MCF 10A (cell line): ENCODE results near the gene TRIM9. TPM values are rescaled to one million over a fixed set of nuclear protein-coding genes. Genes with fewer than 3 reads are reported as not detected.

ENCODE experiments used
- BruUV-seq: library from RNA; stranded (reverse); fragments of 400-500 nt; replicated peaks from 2 replicates; lab custom pipeline; 2021; lab: Mats Ljungman, UMichigan
- CTCF ChIA-PET: fragments of 300-600 bp; sonication (Branson Sonifier 250); formaldehyde crosslinking; extraction: SDS; loops from one replicate; lab custom pipeline; 2021; ENCODE audit warnings: antibody characterized with exemption, inconsistent platforms; lab: Yijun Ruan, JAX
- POLR2A ChIA-PET: fragments of 300-600, 350-650 bp; sonication (Branson Sonifier 250); formaldehyde crosslinking; extraction: SDS; loops from one replicate; lab custom pipeline; 2020; ENCODE audit warnings: antibody characterized with exemption, inconsistent platforms; lab: Yijun Ruan, JAX
- DNase-seq: peaks from one replicate; pipeline ENCODE4 v3.0.0-alpha.2; 2018; ENCODE audit not compliant: unreplicated experiment
- H3K27ac Mint-ChIP-seq: one replicate; pipeline ENCODE4 v1.8.0; 2022; ENCODE audit warnings: mild to moderate bottlenecking, low read depth, mixed read lengths; ENCODE audit not compliant: unreplicated experiment
- H3K27me3 Mint-ChIP-seq: one replicate; pipeline ENCODE4 v1.8.0; 2022; ENCODE audit warnings: mixed read lengths; ENCODE audit not compliant: insufficient read depth, unreplicated experiment
- H3K36me3 Mint-ChIP-seq: one replicate; pipeline ENCODE4 v1.8.0; 2022; ENCODE audit warnings: mild to moderate bottlenecking, moderate library complexity, mixed read lengths; ENCODE audit not compliant: insufficient read depth, unreplicated experiment
- H3K4me1 Mint-ChIP-seq: one replicate; pipeline ENCODE4 v1.8.0; 2022; ENCODE audit warnings: mixed read lengths; ENCODE audit not compliant: insufficient read depth, unreplicated experiment
- H3K4me3 Mint-ChIP-seq: one replicate; pipeline ENCODE4 v1.8.0; 2022; ENCODE audit warnings: mild to moderate bottlenecking, moderate library complexity, mixed read lengths; ENCODE audit not compliant: unreplicated experiment
- H3K9me3 Mint-ChIP-seq: one replicate; pipeline ENCODE4 v1.8.0; 2022; ENCODE audit warnings: mixed read lengths; ENCODE audit not compliant: unreplicated experiment
- intact Hi-C: fragments of 100-400 bp; cut with micrococcal nuclease; formaldehyde crosslinking; loops from 2 replicates; pipeline ENCODE4 v1.14.1; 2022
- total RNA-seq: library from RNA; stranded (reverse); gene quantifications from 2 replicates; pipeline ENCODE4 v1.2.3, GENCODE V29; 2022
- TF ChIP-seq, protein P1 (sequence below): fragments of 200-600 bp; IDR thresholded peaks from one replicate; pipeline ENCODE4 v1.8.0; 2022; ENCODE audit warnings: antibody characterized with exemption, mild to moderate bottlenecking; ENCODE audit not compliant: unreplicated experiment

Gene TRIM9
- total RNA-seq, 1 experiment from 2014 or later = 0.19 TPM

- no peak overlapping the region for H3K4me3 Mint-ChIP-seq
- peak overlapping the region; percentile 27 for H3K27ac Mint-ChIP-seq
- ChIA-PET POLR2A (interaction anchor here (0.9 to 1.6 kb wide), 3 partner anchors 9 to 16 kb away, joined by 3 to 7 read pairs (median 4); partner anchors contain the start of gene PYGL), CTCF (interaction anchor here (0.6 kb wide), 1 partner anchor 70 kb away, joined by 3 read pairs; no protein-coding TSS in a partner anchor)
- DNase-seq = peak; percentile 49
- TF ChIP-seq, protein P1, sequence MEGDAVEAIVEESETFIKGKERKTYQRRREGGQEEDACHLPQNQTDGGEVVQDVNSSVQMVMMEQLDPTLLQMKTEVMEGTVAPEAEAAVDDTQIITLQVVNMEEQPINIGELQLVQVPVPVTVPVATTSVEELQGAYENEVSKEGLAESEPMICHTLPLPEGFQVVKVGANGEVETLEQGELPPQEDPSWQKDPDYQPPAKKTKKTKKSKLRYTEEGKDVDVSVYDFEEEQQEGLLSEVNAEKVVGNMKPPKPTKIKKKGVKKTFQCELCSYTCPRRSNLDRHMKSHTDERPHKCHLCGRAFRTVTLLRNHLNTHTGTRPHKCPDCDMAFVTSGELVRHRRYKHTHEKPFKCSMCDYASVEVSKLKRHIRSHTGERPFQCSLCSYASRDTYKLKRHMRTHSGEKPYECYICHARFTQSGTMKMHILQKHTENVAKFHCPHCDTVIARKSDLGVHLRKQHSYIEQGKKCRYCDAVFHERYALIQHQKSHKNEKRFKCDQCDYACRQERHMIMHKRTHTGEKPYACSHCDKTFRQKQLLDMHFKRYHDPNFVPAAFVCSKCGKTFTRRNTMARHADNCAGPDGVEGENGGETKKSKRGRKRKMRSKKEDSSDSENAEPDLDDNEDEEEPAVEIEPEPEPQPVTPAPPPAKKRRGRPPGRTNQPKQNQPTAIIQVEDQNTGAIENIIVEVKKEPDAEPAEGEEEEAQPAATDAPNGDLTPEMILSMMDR = no peak
- H3K27me3 Mint-ChIP-seq = no peaks in the 10 kb centered on the region
- no peaks in the 10 kb centered on the region for H3K9me3 Mint-ChIP-seq
- intact Hi-C loops = no loop called here
- no peaks in the 10 kb centered on the region for H3K4me1 Mint-ChIP-seq
- peaks cover 68% of the 10 kb centered on the region for H3K36me3 Mint-ChIP-seq
- BruUV-seq = no TSS peak
These were observed 166.8 kb downstream of the TRIM9 start for GRCh38 chr14:50928002-50928635.

DNA sequence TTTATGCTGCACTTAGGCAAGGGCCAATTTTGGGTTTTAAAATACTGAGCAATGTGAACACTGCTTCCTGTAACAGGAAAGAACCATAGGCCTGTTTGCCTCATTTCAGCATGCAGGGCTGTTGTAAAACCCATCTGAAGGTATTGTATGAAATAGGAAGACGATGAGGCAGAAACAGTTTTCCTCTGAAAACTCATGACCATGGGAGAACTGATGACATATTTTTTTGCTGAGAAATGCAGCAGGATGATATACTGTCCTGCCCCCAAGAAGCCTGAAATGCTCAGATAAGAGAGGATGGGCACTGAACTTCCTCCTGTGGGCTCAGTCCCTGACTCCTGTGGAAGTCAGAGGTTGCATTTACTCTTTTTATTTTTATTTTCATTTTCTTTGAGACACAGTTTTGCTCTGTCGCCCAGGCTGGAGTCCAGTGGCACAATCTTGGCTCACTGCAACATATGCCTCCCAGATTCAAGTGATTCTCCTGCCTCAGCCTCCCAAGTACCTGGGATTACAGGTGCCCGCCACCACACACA is 168.0 kb downstream of the TRIM9 start:
- no peak overlapping the region for H3K27ac Mint-ChIP-seq
- BruUV-seq = no TSS peak
- ChIA-PET CTCF (no interaction called here), POLR2A (interaction anchor here (2.1 kb wide), 1 partner anchor 22 kb away, joined by 4 read pairs; no protein-coding TSS in a partner anchor)
- no peak overlapping the region for H3K4me3 Mint-ChIP-seq
- H3K4me1 Mint-ChIP-seq = no peaks in the 10 kb centered on the region
- H3K27me3 Mint-ChIP-seq = no peaks in the 10 kb centered on the region
- DNase-seq = no peak
- peaks cover 68% of the 10 kb centered on the region for H3K36me3 Mint-ChIP-seq
- intact Hi-C loops = no loop called here
- TF ChIP-seq, protein P1 = no peak
- H3K9me3 Mint-ChIP-seq = no peaks in the 10 kb centered on the region

Other genes starting within 250 kb of the TRIM9 start
- gene ABHD12B, start 223.1 kb downstream of the TRIM9 start, total RNA-seq = not detected in 2 replicates
- gene PYGL, start 150.6 kb downstream of the TRIM9 start, total RNA-seq = 75.4 and 87.3 TPM in 2 replicates
- gene TMX1, start 145.1 kb upstream of the TRIM9 start, total RNA-seq = 31.9 and 35.0 TPM in 2 replicates